Activated T-cell treated with anti-CD3 and anti-CD28 coated beads for 1 hour (primary cell): Measurements from ENCODE around the gene GATD1.
A peak's percentile ranks its signal among the peaks of the same experiment; 100 is the strongest.

ENCODE experiments used
- DNase-seq: peaks from one replicate; pipeline ENCODE4 v3.0.0-alpha.2; 2020; ENCODE audit warnings: low read depth

Gene GATD1

DNA sequence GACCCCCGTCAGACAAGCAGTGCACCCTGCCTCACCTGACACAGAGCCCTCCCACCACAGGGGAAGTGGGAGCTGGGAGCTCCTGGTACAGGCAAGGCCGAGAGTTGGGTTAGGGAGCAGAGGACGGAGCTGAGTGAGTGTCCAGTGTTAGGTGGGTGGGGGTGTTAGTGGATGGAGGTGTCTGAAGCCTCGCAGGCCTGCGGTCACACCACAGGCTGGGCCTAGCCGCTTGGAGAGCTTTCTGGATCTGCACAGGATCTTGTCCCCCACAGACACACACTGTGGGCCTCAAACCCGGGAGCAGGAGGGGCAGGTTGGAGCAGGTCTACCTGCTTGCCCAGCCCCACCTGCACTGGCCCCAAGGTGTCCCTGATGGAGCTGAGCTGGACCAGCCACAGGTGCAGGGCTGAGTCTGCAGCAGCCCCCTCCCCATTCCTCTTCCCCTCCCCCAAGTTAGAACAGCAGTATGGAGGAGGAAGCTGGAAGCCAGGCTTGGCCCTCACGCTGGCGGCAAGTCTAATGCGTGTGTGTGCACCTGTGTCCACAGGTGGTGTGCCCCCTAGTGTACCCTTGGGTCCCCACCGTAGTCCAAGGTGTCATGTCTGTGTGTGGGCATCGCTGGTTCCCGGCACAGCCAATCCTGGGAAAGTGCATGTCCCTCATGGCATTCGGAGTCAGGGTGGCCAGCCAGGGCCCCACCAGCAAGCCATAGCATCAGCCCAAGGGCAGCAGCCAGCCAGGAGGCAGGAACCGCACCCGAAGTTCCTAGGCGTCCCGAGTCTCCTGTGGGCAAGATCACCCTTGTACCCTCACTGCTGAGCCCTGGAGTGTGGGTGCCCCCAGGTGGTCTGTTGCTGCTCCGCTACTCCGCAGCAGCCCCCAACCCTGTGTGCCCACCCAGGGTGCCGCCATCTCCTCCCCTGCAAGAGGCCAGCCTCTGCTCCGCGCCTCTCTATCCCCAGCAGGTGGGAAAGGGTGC, 2.0 kb upstream of the GATD1 start:
- no peak for DNase-seq

DNA sequence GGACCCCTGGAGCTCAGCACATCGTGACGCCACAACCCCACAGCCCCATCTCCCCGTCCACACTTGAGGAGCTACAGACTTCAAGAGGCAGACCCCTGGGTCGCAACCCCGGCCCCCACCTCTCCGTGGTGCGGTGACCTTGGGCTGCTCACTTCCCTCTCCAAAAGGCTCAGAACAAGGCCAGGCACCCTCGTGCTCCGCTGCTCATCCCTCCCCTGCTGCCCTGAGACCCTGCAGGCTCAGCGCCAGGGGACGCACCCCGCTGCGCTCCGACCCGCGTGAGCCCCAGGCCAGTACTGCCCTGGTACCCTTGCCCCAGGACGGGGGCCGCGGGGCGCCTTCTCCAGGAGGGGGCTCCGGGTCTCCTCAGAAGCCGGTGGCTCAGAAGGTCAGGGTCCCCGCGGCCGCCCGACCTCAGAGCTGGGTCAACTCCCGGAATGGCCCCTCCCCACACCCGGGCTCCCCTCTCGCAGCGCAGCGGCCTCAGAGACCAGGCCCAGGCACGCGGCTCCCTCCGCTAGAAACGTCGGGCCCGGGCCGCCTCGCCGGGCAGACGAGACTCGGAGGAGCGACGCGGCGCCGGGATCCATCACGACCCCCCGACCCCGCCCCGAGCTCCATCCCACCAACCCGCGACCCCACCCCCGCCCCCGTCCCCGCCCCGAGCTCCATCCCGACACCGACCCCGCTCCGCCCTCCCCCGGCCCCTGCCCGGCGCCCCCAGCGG, 563 bp downstream of the GATD1 start:
- DNase-seq, result no peak

DNA sequence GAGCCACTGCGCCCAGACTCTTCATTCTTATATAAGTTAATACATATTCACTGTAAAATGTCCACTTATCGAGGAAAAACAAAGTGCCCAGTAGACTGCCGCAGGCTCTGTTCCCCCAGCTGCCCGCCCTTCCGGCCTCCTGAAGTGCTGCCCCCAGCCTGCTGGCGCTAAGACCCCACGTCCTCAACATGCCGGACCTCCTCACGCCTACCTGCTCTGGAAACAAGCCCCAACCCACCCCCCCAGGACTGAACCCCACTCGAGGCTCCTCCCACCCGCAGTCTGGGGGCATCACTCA, 1.1 kb downstream of the GATD1 start:
- DNase-seq, result no peak

DNA sequence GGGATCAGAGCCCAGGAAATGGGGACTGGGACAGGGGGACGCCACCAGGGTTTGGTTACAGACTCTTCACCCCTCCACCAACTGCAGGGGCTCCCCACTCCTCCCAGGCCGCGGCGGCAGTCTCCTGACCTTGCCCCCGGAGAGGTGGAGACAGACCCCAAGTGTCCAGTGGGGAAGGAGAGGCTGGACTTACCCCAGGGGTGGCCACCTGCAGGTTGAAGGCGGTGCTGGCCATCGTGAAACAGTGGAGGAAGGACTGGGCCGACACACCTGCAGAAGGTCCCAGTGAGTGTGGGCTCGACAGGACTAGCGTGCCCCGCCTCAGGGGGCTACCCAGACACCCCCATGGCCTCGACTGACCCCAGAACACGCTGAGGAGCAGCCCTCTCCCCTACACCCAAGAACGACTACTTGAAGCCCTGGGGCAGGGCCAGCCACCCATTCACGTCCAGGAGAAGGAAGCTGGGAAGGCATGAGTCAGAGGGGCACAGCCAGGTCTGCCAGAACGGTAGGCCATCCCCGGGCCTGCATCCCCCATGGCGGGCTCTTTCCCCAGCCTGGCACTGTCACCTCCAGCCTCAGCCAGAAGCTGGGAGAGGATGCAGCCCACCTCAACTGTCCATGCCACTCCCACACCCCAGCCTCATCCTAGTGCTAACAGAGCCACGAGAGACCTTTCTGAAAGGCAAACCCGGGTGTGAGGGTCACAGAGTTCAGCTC, 2.3 kb downstream of the GATD1 start:
- no peak for DNase-seq

DNA sequence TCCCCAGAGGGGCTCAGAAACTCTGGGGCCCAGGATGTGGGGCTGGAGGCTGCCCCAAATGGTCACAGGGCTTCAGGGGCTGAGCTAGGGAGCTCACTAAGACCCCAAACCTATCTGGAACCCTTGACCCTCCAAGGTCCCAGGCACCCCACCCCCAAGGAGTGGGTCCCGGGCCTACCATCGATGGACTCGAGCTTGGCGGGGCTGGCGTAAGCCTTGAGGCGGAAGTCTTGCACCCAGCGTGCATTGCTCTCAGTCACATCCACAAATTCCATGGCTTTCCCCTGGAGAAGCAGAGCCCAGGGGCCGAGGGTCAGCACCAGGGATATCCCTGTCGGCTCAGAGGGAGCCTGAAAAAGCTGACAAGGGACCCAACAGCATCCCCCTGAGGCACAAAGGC, 3.5 kb downstream of the GATD1 start:
- DNase-seq, result no peak

DNA sequence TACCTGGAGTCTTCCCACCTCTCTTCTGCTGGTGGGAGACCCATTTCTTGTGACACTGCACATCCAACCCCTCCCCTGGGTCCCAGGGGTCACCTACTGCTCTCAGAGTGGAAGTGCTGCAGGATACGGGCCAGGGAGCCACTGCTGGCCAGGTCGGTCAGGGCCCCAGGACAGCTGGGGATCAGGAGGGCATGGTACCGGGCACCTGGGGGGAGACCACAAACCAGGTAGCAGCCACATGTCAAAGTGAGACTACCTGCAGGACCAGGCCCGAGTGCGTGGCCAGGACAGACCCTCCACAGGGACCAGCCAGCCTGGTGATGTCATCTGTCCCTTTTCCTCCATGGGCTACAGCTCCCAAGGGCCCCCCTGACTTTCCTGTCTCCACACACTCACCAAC, 3.9 kb downstream of the GATD1 start:
- no peak for DNase-seq

DNA sequence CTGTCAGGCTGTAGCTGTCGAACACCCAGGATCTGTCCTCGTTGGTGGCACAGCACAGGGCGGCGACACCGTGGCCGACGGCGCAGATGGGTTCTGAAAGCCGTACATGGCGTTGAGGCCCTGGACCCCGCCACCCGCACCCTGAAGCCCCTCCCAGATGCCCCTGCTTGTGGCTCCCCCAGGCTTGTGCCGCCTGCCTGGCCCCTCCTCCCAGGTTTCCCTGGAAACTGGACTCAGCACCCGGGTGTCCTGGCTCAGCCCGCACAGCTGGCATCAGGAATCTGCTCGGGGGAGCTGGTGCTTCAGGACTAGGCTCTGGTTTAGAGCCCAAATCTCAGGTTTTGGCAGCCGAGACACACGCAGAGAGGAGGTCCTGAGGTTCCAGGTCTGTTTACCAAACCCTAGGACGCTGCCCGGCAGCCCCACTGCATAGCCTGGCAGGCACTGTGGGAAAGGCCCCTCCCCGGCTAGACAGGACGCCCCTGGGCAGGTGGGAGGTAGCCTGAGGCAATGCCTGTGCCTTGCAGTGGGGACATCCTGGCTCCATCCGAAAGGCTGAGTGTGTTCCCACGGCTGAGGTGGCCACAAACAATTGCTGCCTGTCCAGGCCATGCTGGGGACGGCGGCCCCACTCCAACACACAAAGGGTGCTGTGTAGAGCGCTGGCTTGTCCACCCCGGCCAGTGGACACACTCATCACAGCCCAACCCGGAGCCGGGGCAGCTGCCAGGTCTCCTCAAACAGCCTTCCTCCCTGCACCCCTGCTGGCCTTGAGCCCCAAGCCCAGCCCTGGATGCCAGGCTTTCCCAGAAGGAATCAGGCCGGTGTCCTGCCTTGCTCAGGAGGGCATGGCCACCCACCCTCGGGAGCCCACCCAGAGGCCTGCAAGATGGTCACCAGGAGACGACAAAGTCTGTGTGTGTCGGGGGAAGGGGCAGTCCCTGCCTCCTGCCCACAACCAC, 4.6 kb downstream of the GATD1 start:
- no peak for DNase-seq

DNA sequence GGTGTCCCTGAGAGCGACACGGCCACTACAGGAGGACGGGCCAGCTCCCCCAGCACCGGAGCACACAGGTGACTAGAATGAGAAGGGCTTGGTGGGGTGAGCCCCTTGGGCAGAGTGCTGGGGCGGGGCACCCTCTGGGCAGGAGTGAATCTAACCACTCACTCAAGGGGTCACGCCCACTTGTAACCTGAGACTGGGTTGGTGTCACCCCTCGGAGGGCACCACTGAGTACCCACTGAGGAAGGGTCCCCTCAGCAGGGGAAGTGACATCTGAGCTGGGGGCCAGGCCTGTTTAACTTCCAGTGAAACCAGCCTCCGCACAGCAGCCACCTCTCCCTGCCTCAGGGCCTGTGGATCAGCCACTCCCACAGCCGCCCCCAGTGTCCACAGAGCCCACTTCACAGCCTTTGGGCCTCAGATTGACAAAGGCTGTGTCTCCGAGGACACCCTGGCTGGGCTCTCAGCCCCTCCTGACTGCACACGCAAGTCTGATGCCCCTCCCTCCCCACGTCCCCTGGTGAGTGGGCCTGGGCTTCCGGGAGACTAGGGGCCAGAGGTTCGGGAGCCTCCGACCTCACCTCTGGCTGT, 5.6 kb downstream of the GATD1 start:
- no peak for DNase-seq

DNA sequence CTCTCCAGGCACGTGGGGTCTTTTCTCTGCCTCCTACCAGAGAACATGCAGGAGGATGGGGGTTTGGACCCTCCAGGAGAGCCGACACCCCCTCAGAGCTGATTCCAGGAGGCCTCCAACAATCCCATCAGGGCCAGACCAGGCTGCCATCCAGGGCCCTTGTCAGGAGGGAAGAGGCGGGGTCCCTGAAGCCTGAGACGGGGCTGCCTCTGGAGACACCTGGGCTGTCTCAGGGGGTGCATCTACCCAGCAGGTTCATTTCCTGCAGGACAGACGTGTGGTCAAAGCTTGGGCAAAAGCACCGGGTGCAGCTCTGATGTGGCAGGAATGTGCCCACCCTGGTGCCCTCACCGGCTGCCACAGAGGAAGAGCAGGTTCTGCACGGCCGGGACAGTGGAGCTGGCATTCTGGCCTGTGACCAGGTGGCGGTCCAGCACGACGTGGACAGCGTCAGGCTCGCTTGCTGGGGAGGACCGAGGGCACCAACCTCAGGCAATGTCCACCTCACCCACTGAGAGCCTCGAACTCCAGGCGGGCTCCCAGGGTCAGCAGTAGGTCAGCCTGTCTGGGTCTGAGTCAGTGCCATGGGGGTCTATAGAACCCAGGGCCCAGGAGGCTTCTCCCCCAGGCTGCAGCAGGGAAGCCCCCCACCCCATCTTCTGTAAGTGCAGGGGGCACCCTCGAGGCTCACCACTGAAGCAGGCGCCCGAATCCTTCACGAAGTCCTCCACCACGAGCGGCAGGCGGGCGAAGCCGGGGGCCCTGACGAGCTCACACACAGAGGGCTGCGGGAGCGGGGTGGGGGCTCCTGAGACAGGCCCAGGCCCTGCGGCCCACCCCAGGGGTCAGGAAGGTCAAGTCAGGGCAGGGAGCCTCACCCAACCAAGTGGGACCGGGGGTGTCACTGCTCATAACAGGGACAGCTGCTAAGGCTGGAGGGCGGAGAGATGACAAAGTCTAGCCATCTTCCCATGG, 6.4 kb downstream of the GATD1 start:
- DNase-seq, result no peak

DNA sequence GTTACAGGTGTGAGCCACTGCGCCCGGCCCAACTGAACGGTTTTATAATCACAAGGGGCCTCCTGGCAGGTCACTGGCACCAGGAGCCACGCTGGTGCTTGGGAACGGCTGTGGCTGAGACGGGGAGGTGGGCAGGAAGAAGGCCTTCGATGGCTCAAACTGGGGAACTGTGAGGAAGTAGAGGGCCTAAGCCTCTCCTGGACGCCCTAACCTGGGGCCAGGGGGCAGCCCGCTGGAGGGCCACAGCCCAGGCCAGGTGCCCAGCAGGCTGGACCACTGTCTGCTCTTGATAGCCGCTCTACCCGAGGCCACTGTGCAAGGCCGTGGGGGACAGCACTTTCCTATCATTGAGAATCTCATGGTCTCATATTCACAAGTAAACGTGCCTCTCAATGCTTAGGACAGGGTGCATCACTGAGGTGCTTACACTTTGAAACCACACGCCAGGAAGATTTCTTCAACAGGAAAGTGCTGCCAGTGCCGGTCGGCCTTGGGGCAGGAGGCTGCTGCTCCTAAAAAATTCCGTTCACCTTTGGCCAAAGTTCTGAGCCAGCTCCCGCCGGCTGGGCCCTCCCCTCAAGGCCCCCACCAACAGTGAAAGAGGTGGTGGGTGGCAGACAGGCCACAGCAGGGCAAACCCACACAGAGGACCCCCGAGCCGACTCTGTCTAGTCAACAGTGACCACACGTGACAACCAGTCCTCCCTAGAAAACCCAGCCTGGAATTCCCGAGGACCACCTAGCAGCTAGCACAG, 7.2 kb downstream of the GATD1 start:
- DNase-seq, result no peak

DNA sequence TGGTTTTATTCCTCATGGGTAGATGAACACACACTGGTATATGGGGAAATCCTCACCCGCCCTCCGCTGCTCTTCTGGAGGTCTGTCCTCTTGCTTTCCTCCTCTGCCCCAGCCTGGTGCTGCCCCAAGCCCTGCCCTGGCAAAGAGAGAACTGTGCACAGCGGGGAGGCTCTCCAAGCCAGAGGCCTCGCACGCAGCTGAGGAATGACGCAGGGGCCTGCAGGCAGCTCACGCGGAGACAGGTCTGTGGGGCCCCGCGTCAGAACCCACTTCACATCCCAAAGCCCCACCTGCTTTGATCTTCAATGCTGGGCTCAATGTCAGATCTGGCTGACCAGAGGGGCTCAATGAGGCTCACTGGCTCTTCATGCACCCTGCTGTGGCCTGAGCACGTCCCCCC, 10.0 kb downstream of the GATD1 start:
- no peak for DNase-seq

DNA sequence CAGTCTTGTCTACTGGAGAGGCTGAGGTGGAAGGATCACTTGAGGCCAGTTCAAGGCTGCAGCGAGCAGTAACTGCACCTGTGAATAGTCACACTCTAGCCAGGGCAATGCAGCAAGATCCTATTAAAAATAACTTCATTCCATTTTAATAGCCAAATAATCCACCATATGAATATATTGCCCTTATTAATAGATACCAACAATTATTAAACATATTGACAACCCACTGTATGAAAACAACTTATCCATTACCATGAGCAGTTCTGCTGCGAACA, 10.4 kb downstream of the GATD1 start:
- no peak for DNase-seq

DNA sequence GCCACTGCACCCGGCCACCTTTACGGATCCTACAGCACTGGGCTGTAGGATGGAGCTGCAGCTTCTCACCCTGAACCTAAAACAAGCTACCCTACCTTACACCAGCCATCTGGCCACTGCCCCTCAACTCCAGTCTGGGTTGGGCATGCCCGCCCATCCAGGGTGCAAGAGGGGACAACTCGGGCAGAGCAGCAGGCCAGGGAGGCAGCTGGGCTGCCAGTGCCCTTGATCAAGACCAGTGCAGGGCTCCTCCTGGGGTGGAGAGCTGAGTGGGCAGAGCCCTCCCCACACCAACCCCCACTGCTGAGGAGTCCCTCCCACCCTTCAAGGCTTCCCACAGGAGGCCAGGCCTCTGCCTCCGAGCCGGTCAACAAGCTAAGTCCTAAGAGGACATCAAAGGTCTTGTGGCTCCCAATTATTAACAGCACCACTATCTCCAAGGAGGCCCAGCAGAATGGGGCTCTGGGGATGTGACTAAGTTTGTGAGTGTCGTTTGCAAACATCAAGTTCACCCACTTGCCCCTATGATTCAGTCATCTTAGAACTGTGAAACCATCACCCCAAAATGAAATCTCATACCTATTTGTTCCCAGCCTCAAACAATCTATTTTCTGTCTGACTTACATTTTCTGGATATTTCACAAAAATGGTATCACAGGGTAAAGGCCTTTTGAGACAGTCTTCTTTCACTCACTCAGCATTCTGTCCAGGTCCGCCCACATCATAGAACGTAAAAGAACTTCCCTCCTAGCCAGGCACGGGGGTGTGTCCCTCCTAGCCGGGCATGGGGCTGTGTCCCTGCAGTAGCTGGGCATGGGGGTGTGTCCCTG, 11.0 kb downstream of the GATD1 start:
- no peak for DNase-seq

DNA sequence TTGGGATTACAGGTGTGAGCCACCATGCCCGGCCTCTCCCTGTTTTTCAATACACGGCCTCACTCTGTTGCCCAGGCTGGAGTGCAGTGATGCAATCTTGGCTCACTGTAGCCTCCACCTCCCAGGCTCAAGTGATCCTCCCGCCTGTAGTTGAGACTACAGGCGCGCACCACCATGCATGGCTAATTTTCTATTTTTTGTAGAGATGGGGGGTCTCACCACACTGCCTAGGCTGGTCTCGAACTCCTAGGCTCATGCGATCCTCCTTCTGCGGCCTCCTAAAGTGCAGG, 11.5 kb downstream of the GATD1 start:
- DNase-seq, result no peak

DNA sequence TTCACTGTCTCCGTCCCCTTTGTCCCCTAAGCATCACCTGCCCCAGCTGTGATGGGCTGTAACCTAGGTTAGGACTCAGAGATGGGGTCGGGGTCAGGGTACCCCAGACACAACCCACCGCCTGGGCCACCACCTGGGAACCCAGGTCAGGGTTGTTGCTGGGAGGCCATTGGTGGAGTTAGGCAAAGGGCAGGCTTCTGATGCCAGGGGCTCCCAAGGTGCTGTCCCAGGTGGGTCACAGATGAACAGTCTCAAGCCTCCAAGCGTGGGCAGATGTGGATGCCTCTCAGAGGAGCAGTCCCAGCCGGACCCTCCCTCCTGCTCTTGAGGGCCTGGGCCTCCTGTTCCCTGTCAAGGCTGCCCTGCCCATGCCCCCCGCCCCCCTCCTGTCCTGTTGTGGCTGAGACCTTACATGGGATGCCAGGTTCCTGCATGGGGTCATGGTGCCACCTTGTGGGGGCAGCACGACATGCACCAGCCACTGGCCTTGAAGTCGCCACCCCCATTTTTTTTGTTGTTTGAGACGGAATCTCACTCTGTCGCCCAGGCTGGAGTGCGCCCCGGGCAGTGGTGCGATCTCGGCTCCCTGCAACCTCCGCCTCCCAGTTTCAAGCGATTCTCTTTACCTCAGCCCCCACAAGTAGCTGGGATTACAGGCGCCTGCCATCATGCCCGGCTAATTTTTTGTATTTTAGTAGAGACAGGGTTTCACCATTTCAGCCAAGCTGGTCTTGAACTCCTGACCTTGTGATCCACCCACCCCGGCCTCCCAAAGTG, 12.1 kb downstream of the GATD1 start:
- peak; percentile 58 for DNase-seq

DNA sequence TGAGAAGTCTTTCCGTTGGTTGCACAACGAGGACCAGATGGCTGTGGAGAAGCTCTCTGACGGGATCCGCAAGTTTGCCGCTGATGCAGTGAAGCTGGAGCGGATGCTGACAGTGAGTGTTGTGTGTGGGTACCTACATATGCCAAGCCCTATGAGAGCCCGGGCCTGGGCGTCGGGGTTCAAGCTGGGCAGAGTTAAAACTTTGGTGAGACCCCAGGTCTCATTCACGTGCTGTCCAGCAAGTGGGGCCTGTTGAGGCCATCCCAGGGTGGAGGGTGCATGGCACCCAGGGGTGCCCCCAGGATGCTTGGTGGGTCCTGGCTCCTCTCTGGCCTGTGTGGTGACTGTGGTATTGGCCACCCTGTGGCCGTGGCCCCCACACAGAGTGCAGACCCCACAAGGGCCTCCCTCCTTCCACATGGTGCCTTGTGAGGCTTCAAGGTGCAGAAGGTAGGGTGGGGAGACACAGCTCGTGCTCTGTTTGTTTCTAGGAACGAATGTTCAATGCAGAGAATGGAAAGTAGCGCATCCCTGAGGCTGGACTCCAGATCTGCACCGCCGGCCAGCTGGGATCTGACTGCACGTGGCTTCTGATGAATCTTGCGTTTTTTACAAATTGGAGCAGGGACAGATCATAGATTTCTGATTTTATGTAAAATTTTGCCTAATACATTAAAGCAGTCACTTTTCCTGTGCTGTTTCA, 12.8 kb downstream of the GATD1 start:
- no peak for DNase-seq

DNA sequence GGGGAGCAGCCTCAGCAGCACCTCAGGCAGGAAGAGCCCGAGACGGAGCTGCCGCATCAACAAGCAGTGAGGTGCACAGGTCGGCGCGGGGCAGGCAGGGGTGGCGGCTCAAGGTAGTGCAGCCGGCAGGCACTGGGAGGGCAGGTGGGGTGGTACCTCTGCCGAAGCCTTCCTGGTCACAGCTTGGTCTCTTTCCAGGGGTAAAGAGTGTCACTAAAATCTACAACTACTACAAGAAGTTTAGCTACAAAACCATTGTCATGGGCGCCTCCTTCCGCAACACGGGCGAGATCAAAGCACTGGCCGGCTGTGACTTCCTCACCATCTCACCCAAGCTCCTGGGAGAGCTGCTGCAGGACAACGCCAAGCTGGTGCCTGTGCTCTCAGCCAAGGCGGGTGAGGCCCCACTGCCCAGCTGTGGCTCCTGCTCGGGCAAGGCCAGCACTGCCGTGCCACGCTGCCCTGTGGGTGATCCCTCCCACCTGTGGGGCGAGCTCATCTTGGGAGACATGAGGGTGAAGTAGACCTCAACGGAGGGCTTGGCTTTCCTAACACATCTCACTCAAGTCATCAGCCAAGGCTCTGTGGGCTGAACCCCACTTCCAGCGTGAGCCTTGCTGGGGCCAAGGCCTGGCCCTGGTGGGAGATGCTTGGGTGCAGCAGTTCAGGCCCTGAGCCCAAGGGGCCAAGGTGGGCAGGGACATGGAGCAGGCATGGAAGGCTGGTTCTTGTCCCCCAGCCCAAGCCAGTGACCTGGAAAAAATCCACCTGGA, 13.6 kb downstream of the GATD1 start:
- DNase-seq, result no peak
